Mesendoderm (in vitro differentiated cells): ENCODE data around the gene LOXHD1.

Source experiments
- DNase-seq: peaks from one replicate; pipeline ENCODE4 v3.0.0; 2013
- H2AK5ac ChIP-seq: 2 replicates; pipeline ENCODE4 v1.6.1; 2013; ENCODE audit warnings: low read length, inconsistent platforms
- H2BK120ac ChIP-seq: 2 replicates; pipeline ENCODE4 v1.6.1; 2013; ENCODE audit warnings: low read depth, mild to moderate bottlenecking, low read length, moderate library complexity, mixed read lengths
- H2BK15ac ChIP-seq: replicated peaks from 2 replicates; pipeline ENCODE4 v1.6.1; 2013; ENCODE audit warnings: low read depth, mild to moderate bottlenecking, moderate library complexity
- H2BK5ac ChIP-seq: 2 replicates; pipeline ENCODE4 v1.6.1; 2013; ENCODE audit warnings: low read length, inconsistent platforms
- H3K18ac ChIP-seq: 2 replicates; pipeline ENCODE4 v1.6.1; 2013; ENCODE audit warnings: mild to moderate bottlenecking, low read length, mixed read lengths
- H3K23ac ChIP-seq: one replicate; pipeline ENCODE4 v1.6.1; 2013; ENCODE audit warnings: low read length
- H3K27ac ChIP-seq: 2 replicates; pipeline ENCODE4 v1.5.1; 2013; ENCODE audit warnings: low read depth, mild to moderate bottlenecking, inconsistent platforms, low read length, moderate library complexity
- H3K27me3 ChIP-seq: 2 replicates; pipeline ENCODE4 v1.6.1; 2013; ENCODE audit warnings: low read length, control low read depth, mild to moderate bottlenecking, inconsistent platforms; ENCODE audit not compliant: insufficient read depth, poor library complexity
- H3K36me3 ChIP-seq: 2 replicates; pipeline ENCODE4 v1.6.1; 2013; ENCODE audit warnings: low read length, inconsistent platforms; ENCODE audit not compliant: control insufficient read depth, insufficient read depth
- H3K4ac ChIP-seq: one replicate; pipeline ENCODE4 v1.6.1; 2013; ENCODE audit warnings: low read depth, mild to moderate bottlenecking, low read length, moderate library complexity
- H3K4me1 ChIP-seq: 2 replicates; pipeline ENCODE4 v1.6.1; 2013; ENCODE audit warnings: low read depth, low read length, inconsistent platforms; ENCODE audit not compliant: control insufficient read depth
- H3K4me2 ChIP-seq: 2 replicates; pipeline ENCODE4 v1.6.1; 2013; ENCODE audit warnings: low read length
- H3K4me3 ChIP-seq: 2 replicates; pipeline ENCODE4 v1.5.1; 2013; ENCODE audit warnings: mild to moderate bottlenecking, low read length
- H3K56ac ChIP-seq: one replicate; pipeline ENCODE4 v1.6.1; 2013; ENCODE audit warnings: low read length
- H3K79me1 ChIP-seq: 2 replicates; pipeline ENCODE4 v1.6.1; 2013; ENCODE audit warnings: low read length, inconsistent platforms
- H3K79me2 ChIP-seq: 2 replicates; pipeline ENCODE4 v1.6.1; 2013; ENCODE audit warnings: mild to moderate bottlenecking, low read length; ENCODE audit not compliant: control insufficient read depth, insufficient read depth
- H3K9ac ChIP-seq: 2 replicates; pipeline ENCODE4 v1.6.1; 2013; ENCODE audit warnings: low read length, inconsistent platforms
- H4K5ac ChIP-seq: one replicate; pipeline ENCODE4 v1.6.1; 2013; ENCODE audit warnings: low read length
- H4K8ac ChIP-seq: one replicate; pipeline ENCODE4 v1.6.1; 2013; ENCODE audit warnings: low read depth, mild to moderate bottlenecking, control low read depth, low read length, moderate library complexity
- WGBS: extraction: QIAGEN DNeasy Blood & Tissue Kit; methylation state at CpG from one replicate; pipeline ENCODE4 v1.1.7; 2013; ENCODE audit warnings: low lambda C conversion rate, missing lambda C conversion rate; ENCODE audit not compliant: insufficient coverage; ENCODE audit errors: extremely low coverage; 5-methylcytosine and 5-hydroxymethylcytosine counted together

The LOXHD1 gene

DNA sequence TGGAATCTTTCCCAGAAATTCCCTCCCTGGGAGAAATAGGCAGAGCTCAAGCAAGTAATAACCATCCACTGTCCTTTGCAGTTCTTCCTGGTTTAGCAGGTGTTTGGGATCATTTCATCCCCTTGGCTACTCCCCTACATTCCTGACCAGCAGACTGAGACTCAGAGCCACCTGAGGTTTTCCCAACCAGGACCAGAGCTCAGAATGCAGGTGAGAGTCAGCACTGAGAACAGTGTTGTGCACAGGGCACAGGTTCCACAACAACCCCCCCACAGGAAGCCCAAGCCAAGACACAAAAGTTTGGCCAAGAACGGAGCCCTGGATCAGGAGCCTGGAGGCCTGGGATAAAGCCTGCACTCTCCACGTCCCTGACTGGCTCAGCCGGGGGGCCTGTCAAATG lies 21.0 kb upstream of the LOXHD1 start:
- Histone ChIP-seq H3K23ac (no peak overlapping the region), H2BK5ac (no peak overlapping the region), H3K4ac (no peak overlapping the region), H3K79me1 (no peaks in the 10 kb centered on the region), H3K4me1 (no peaks in the 10 kb centered on the region), H3K79me2 (no peaks in the 10 kb centered on the region), H3K4me3 (no peak overlapping the region), H2BK15ac (no peak overlapping the region), H2BK120ac (no peak overlapping the region), H2AK5ac (no peak overlapping the region), H4K5ac (no peak overlapping the region), H3K9ac (no peak overlapping the region), H3K27ac (no peak overlapping the region), H3K18ac (no peak overlapping the region), H3K4me2 (no peak overlapping the region), H3K36me3 (no peaks in the 10 kb centered on the region), H3K56ac (no peak overlapping the region), H3K27me3 (no peaks in the 10 kb centered on the region), H4K8ac (no peak overlapping the region)
- no peak for DNase-seq
- no CpG with 5 or more reads among the region's 3 CpGs for WGBS

DNA sequence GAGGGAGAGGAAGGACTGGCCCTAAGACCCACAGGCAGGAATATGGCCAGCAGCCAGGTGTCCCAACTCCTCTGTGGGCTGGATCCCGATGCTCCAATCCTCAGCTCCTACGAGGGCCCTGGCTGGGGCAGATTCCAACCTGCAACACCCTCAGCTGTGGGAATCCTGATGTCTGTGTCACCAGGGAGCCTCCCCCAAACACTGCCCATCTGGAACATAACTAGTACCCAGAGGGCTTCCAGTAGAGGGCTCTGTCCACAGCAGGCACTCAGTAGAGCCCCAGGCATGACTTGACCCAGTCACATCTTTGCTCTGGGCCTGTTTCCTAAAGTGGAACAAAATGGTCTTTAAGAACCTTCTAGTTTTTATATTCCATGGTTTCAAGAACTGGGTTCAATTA lies 20.6 kb upstream of the LOXHD1 start:
- no peak overlapping the region for H3K27ac ChIP-seq
- H2BK120ac ChIP-seq: no peak overlapping the region
- no peak overlapping the region for H3K9ac ChIP-seq
- no peaks in the 10 kb centered on the region for H3K4me1 ChIP-seq
- H3K4ac ChIP-seq: no peak overlapping the region
- no peak overlapping the region for H4K8ac ChIP-seq
- no peak overlapping the region for H2BK5ac ChIP-seq
- no peak overlapping the region for H3K23ac ChIP-seq
- no peak overlapping the region for H4K5ac ChIP-seq
- DNase-seq: peak; percentile 53
- no CpG with 5 or more reads among the region's 2 CpGs for WGBS
- H2BK15ac ChIP-seq: no peak overlapping the region
- H3K4me3 ChIP-seq: no peak overlapping the region
- H3K36me3 ChIP-seq: no peaks in the 10 kb centered on the region
- no peak overlapping the region for H3K4me2 ChIP-seq
- no peak overlapping the region for H3K56ac ChIP-seq
- H3K27me3 ChIP-seq: no peaks in the 10 kb centered on the region
- no peak overlapping the region for H3K18ac ChIP-seq
- H2AK5ac ChIP-seq: no peak overlapping the region
- no peaks in the 10 kb centered on the region for H3K79me1 ChIP-seq
- no peaks in the 10 kb centered on the region for H3K79me2 ChIP-seq

DNA sequence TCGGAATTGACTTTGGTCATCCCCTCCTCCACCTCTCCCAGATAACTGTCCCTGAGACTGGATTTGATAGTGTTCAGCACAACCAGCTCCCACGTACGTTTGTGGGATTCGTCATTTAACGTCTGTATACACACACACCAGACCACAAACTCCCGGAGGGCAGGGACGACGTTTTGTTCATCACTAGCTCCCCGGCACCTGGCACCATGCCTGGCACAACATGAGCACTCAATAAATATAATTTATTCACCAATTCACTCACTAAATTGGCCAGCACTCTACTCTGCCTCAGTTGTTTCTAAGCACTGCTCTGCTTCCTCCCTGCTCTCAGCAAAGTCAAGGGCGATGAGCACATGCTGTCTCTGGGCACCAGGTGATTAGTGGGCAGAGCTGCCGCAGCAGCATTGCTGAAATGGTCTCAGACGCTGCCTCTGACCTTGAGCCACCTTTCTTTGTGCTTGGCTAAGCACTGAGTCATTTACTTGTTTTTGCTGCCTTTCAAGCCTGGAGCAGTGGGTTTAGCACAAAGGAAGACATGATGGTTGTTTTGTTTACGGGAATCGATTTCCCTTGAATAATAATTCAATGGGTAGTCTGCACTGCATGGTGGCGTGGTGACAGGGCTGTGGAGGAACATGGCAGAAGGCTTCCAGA lies 19.3 kb upstream of the LOXHD1 start:
- Histone ChIP-seq H3K4me2 (no peak overlapping the region), H2AK5ac (no peak overlapping the region), H3K4me3 (no peak overlapping the region), H3K56ac (no peak overlapping the region), H3K4me1 (no peaks in the 10 kb centered on the region), H3K23ac (no peak overlapping the region), H3K18ac (no peak overlapping the region), H3K4ac (no peak overlapping the region), H3K79me2 (no peaks in the 10 kb centered on the region), H2BK5ac (no peak overlapping the region), H3K9ac (no peak overlapping the region), H4K8ac (no peak overlapping the region), H3K79me1 (no peaks in the 10 kb centered on the region), H3K27ac (no peak overlapping the region), H2BK15ac (no peak overlapping the region), H3K36me3 (no peaks in the 10 kb centered on the region), H2BK120ac (no peak overlapping the region), H3K27me3 (no peaks in the 10 kb centered on the region), H4K5ac (no peak overlapping the region)
- no peak for DNase-seq
- WGBS: no CpG with 5 or more reads among the region's 15 CpGs

DNA sequence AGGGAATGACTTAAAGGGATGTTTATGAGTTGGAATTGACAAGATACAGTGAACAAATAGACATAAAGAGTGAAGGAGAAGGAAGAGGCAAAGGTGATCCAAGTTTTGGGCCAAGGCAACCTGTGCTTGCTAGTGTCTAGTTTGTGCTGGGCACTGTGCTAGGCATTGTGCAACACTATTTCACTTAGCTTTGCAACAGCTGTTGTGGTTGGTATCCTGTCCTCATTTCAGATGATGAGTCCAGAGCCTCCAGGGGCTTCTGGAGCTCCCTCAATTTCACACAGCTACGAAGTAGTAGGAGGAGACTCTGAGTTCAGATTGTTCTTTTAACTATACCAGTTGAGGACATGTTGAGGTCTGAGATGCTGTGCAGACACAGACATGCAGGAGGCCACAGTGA lies 18.1 kb upstream of the LOXHD1 start:
- no peak overlapping the region for H3K56ac ChIP-seq
- no peak overlapping the region for H2BK15ac ChIP-seq
- no peak overlapping the region for H3K4me3 ChIP-seq
- no peak overlapping the region for H4K5ac ChIP-seq
- no peak overlapping the region for H2BK120ac ChIP-seq
- H3K27me3 ChIP-seq: no peaks in the 10 kb centered on the region
- no peaks in the 10 kb centered on the region for H3K4me1 ChIP-seq
- no peak overlapping the region for H4K8ac ChIP-seq
- H3K9ac ChIP-seq: no peak overlapping the region
- H3K27ac ChIP-seq: no peak overlapping the region
- H3K4ac ChIP-seq: no peak overlapping the region
- H2AK5ac ChIP-seq: no peak overlapping the region
- DNase-seq: no peak
- no peaks in the 10 kb centered on the region for H3K79me2 ChIP-seq
- no CpG with 5 or more reads among the region's 1 CpG for WGBS
- H3K23ac ChIP-seq: no peak overlapping the region
- no peak overlapping the region for H2BK5ac ChIP-seq
- H3K79me1 ChIP-seq: no peaks in the 10 kb centered on the region
- H3K36me3 ChIP-seq: no peaks in the 10 kb centered on the region
- no peak overlapping the region for H3K4me2 ChIP-seq
- H3K18ac ChIP-seq: no peak overlapping the region

DNA sequence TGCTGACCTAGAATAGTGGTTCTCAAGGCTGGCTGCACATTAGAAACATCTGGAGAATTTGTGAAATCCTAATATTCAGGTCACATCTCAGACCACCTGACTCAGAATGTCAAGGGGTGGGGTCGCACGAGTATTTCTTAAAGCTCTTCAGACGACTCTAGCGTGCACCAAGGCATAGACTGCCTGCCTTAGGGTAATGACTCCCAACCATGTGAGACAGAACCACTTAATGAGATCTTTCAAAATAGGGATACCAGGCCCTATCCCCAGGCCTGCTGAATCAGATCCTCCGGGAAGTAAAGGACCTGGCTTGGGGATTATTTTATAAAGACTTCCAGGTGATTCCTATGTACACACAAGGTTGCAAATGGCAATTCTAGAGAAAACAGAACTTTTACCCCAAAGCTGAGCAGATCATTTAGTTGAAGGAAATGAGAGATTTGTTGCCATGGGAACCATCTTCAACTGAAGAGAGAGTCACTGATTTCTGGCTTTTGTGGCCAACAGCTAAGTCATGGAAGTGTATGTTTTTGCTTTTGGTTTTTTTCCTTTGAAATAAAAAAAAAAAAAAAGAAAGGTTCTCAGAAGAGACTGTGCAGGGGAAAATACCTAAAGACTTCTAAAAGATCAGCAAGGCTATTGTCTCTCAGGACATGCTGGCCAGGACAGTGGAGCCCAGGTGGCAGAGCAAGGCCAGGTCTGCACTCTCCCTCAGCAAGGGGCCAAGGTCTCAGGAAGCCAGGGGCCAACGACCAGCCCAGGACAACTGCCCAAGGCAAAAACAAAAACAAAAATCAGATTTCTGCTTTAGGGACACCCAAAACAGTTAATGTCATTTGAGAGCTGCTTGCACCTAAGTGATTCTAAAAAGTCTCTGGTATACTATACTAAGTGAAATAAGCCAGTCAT lies 15.3 kb upstream of the LOXHD1 start:
- Histone ChIP-seq H3K79me1 (no peaks in the 10 kb centered on the region), H3K27ac (no peak overlapping the region), H3K36me3 (no peaks in the 10 kb centered on the region), H2BK5ac (no peak overlapping the region), H2AK5ac (no peak overlapping the region), H4K5ac (no peak overlapping the region), H3K4me2 (no peak overlapping the region), H3K56ac (no peak overlapping the region), H3K27me3 (no peaks in the 10 kb centered on the region), H2BK15ac (no peak overlapping the region), H3K23ac (no peak overlapping the region), H3K4ac (no peak overlapping the region), H3K4me1 (no peaks in the 10 kb centered on the region), H3K79me2 (no peaks in the 10 kb centered on the region), H4K8ac (no peak overlapping the region), H2BK120ac (no peak overlapping the region), H3K9ac (no peak overlapping the region), H3K18ac (no peak overlapping the region), H3K4me3 (no peak overlapping the region)
- peak; percentile 31 for DNase-seq
- no CpG with 5 or more reads among the region's 6 CpGs for WGBS
